Stimulated activated CD4-positive, alpha-beta T cell treated with anti-CD3 and anti-CD28 coated beads, Interleukin-1b, Interleukin-23, amount 100 ng/mL, for 1 hour (primary cell): ENCODE measurements around the gene DCHS1.

Experiments used
- DNase-seq, 2 donors: peaks; one replicate each; pipeline ENCODE4 v3.0.0-alpha.2; 2020; ENCODE audit warnings: low read depth in 2 of 2

DCHS1 gene

GRCh38 chr11:6612213-6613041 lies 43.2 kb downstream of the DCHS1 start, which contains the start of gene TAF10:
Gene TAF10 (minus strand): TSS chr11:6612216. CDS start chr11:6612189, 27 bp downstream.
- DNase-seq: peak; percentile 83 to 92

GRCh38 chr11:6611963-6612212 lies 43.7 kb downstream of the DCHS1 start:
- DNase-seq: no peak

DNA sequence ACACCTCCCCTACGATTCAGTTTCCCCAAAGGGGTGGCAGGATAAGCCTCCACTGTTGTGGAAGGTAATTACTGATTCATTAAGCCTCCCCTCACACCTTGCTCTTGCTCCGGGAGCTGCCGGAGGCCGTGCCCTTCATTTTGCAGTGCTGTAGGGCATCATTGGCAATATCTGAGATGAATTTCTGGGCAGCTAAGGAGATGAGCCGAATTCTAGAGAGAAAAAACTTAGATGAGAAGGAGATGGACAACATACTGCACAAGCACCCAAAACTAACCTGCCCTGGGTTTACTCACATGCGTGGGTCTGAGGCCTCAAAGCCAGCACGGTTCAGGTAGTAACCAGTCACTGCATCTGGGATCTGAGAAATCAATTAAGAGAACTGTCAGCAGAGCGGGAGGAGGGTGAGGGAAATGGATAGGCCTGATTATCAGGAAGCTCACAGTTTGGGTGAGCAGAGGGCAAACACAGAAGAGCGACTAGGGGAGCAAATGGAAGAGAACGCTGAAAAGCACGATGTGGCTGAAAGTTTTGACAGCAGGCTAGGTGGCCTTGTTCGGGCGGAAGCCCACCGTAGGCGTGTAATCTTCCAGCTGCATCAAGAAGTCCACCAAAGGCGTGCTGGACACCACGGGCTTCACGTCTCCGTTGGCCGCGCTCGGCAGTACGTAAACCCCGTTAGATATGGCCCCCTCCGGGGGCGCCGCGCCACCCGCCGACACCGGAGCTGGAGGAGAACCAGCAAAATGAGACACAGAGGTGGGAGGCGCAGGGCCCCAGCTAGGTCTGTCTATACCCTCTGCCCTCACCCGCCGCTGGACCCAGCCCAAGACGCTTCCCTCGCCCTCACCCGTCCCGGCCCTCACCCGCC lies 44.3 kb downstream of the DCHS1 start:
- DNase-seq: no peak

- no peak for DNase-seq
These were observed 45.0 kb downstream of the DCHS1 start for GRCh38 chr11:6610591-6610990.

- DNase-seq: no peak
These were observed 46.0 kb downstream of the DCHS1 start for GRCh38 chr11:6609502-6610015.

DNA sequence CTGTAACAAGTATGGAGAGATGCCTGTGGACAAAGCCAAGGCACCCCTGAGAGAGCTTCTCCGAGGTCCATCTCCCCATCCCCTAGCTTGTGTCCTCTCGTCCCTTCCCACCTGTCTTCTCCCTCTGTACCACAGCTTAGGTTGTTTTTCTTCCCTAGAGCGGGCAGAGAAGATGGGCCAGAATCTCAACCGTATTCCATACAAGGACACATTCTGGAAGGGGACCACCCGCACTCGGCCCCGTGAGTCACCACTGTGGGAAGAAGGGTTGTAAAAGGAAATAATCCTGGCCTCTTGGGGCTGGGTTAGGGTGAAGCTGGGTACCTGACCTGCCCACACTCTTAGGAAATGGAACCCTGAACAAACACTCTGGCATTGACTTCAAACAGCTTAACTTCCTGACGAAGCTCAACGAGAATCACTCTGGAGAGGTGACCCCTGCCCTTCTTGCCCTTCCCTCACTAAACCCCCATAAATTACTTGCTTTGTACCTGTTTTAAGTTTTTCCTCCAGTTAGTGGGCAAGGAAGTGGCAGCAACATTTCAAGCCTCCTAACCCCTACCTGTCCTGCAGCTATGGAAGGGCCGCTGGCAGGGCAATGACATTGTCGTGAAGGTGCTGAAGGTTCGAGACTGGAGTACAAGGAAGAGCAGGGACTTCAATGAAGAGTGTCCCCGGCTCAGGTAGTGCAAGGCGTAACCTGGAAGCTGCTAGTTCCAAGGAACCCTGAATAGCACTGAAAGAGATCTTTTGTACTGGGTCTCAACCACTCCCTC lies 46.7 kb downstream of the DCHS1 start:
- DNase-seq: no peak

GRCh38 chr11:6608011-6608410 lies 47.6 kb downstream of the DCHS1 start:
- DNase-seq: no peak

DNA sequence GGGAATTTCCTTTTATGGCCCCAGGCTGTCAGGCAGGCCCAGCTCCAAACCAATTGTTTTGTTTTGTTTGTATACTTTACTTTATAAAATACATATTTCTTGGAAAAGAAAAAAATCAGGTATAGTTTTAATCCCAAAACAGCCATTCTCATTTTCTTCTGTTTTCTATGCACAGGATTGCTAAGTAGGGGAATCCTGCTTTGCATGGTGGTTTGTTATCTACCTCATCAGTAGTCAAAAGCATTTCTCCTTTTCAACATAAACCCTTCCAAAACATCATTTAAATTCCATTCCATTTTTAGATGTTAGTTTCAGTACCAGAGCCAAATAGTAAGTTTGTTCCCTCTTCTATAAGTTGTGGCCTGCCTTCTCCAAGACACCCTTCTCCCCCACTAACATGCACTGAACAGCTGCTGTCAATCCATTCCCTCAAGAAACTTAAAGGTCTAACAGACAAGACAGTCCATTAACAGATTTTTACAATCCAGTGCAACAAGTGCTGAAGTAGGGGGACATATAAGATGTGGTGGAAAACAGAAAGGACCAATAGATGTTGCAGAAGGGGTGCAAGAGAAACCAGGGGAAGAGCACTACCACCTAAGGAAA lies 48.3 kb downstream of the DCHS1 start:
- DNase-seq: no peak

- DNase-seq: no peak
These were observed 49.0 kb downstream of the DCHS1 start for GRCh38 chr11:6606471-6607189.

DNA sequence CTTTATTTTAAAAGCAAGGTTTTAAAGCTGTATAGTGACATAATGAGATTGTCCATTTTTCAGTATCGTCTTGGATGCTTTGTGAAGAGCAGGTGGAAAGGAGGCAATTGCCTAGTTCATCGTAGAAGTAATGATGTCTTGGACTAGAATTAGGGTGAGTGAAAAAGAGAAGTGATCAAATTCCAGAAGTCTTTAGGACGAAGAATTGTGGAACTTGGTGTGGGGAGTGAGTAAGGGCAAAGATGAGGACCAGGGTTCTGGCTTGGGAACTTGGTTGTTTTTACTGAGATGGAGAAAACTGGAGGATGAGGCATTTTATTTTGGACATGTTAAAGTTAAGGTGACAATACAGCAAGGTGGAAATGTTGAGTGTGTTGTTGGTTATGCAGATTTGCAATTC lies 50.8 kb downstream of the DCHS1 start:
- DNase-seq: no peak

DNA sequence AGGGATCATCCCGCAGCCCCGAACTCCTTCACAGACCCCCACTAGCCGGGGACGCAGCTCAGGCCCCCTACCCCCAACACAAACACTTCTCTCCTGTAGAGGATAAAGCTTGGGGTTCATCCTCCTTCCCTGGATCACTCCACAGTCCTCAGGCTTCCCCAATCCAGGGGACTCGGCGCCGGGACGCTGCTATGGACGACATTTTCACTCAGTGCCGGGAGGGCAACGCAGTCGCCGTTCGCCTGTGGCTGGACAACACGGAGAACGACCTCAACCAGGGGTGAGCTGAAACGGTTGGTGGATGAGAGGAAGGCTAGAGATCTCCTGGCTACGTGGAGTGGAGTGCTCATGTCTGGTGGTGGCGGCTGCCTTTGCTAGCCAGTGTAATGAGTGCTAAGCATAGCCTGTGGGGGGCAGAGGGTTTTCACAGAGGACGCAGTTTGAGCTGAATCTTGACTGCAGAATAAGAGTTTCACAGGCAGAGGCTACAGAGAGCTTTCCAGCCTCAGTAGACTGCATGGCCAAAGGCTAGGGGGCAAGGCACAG lies 51.5 kb downstream of the DCHS1 start:
- peak in 1 of 2 donors; percentile 36 for DNase-seq

DNA sequence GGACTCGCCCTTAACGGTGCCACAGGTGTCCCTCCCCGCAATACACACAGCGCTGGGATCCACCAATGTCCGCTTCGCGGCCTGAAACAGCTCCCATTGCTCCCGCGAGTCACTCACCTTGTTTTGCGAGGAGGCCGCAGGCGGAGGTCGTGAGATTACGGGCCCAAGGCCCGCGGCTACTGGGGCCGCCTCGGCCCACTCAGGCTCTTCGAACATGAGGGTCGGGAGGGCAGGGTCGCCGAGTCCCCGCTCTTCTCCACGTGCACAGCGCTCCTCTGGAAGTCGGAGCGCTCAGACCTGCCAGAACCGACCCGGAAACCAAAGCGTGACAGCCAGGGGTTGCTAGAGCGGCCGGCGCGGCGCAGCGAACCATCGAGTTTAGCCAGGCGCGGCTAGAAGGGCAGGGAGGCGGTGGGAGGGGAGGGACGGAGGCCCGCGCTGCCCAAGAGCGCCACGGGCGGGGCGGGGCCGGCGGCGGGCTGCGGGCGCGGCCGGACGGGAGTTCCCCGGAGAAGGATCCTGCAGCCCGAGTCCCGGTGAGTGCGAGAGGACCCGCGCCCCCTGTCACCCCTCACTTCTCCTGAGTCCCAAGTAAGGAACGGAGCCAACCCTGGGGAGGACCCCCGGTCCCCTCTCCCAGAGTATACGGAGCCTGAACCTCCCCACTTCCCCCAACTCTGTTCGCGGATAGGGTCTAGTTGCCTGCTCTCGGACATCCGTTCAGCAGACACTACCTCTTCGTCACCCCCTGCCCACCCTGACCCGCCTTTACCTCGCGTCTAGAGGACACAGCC lies 52.1 kb downstream of the DCHS1 start, which contains the start of the genes ILK and RRP8:
ILK (plus strand) TSS at position 488 of the 794 bp plus-strand sequence. CDS start 498 bp downstream, outside the sequence.
RRP8 (minus strand) TSS at position 330 of the 794 bp plus-strand sequence; CDS start at position 216, 114 bp downstream.
- peak; percentile 58 to 70 for DNase-seq

GRCh38 chr11:6602096-6602940 lies 53.3 kb downstream of the DCHS1 start:
- no peak for DNase-seq

DNA sequence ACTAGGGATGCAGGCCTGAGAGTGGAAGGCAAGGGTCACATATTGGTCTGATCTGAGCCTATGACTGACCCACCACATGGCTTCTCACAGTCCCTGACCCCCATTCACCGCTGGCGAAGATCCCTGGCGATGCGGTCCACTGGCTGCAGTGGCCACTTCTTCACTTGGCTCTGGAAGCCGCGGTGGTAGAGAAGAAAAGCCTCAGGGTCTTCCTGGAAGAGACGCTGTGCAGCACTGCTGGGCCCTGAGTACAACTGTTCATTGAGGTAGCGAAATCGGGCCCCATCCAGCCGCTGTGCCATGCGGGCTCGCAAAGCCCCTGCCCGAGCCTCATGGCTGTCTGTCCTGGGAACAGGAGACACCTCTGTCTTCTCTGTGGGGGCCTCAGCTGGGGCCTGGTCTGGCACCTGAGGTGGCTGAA lies 54.6 kb downstream of the DCHS1 start:
- DNase-seq: no peak

DNA sequence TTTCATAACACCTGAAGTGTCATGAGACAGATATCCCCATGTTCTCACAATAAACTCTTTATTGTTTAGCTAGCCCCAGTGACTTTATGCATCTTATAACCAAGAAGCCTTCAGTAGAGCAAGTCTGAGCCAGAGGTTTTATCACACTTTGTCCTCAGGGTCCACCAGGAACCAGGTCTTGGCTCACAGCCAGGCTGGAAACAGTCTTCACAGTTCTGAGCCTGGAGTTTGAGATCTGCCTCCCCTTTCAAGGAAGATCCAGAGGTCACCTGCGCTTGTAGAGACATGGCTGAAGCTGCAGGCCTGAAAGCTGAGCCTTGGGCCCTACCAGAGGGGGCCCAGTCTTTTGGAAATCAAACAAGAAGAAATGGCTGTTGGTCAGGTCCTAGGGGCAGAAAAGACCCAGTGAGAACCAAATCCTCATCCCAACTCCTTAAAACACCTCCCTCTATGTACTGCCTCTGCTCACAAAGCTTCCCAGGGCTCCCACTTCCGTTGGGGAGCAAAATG lies 55.7 kb downstream of the DCHS1 start:
- no peak for DNase-seq

- no peak for DNase-seq
These were observed 56.2 kb downstream of the DCHS1 start for GRCh38 chr11:6599449-6599848.

GRCh38 chr11:6598555-6598954 lies 57.1 kb downstream of the DCHS1 start:
- no peak for DNase-seq

DNA sequence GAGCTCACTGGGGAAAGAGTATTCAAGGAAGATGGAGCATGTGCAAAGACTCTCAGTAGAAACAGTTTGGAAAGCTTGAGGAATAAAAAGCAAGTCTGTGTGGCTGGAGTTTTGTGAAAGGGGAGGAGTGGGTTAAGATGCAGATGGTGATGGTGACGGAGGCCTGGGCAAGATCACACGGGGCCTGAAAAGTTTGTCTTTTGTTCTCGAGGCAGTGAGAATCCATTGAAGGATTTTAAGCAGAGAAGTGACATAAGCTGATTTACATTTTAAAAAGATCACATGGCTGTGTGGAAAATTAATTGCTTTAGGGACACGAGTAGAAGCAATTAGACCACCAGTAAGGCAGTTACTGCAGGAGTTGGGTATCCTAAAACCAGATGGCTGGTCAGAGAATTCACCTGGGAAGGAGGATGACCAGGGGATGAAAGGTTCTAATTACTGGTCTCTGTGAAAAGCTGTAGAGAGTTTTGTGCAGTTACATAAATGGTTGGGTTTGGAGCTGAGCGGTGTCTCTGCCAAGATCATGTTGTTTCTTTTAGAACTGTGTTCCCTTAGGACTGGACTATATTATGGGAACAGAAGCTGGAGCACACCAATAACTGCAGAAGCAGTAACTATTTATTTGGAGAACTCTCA lies 59.3 kb downstream of the DCHS1 start:
- DNase-seq: no peak
